GM19455 (cell line): ENCODE data around the gene DLGAP4.

Experiments used
- ATAC-seq: cut with Tn5 transposase; IDR thresholded peaks from one replicate; pipeline ENCODE4 v1.9.1; 2021; ENCODE audit not compliant: unreplicated experiment

The DLGAP4 gene

DNA sequence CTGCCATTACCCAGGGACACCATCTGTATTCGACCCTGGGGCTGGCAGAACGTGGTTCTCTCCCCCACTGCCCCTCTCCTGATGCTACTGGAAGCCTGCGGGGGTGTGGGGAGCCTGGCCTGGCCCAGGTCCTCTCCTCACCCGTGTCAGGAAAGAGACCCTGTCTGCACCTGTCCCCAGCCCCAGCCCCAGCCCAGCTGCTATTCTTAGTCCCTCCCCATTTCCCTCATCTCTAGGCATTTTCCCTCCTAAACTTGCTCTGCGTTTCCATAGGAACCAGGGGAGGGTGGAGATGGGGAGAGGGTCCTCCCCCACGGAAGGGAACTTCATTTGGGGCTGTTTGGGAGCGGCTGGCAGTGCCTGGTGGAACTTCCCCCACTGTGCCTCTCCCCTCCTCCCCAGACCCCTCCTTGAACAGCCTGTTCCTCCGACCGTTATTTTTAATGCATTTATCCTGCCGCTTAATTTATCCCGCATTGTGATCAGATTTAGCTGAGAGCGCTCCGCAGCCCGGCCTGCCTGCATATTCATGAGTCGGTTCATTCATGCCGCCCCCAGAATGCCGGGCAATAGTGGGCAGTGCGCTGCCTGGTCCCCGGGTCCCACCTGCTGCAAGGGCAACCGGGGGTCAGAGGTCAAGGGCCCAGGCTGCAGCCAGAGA, 31.8 kb upstream of the DLGAP4 start:
- no peak for ATAC-seq

DNA sequence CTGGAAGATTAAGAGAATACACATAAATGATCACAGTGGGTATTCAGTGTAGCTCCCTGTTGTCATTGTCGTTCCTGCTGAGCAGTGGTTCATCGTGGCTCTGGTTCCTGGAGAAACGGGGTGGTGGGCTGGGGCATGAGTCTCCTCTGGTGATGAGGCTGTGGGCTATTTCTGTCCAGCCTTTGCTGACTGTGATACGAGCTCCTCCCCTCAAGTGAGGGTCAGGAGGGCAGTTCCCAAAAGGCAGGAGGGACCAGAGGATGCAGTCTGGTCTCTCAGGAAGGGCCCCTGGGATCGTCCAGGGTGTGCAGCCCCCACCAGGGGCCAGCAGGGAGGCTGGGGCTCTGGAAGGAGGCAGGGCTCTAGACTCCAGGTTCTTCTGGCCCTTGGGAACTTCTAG, 31.1 kb upstream of the DLGAP4 start:
- ATAC-seq, result no peak

DNA sequence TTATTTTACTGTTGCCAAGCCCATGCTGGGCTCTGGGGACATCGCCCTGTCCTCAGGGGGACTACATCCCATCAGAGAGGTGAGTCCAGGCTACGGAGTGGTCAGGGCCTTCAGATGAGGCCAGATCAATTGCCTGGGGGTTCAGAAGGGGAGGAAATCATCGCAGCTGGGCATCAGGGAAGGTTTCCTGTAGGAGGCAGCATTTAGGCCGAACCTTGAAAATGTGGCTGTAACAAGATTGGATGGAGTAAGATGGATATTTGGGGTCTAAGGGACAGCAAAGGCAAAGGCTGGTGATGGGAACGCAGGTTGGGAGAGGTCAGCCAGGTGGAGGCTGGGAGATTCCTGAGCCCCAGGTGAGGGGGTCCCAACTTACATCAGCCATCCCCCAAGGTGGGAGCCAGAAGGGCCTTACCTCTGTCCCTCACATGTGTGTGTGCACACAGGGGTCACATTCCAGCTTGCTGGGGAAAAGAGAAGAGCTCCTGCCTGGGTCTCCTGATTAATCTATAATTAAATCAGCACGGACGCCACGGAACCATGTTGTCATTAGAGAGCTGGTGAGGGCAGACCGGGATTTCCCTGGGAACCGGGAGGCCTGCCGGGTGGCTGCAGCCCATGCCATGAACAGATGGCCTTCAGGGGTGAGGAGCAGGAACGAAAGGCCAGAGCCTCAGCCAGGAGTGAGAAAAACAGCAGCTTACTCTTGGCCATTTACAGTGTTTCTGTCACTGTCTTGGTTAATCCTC, 30.5 kb upstream of the DLGAP4 start:
- no peak for ATAC-seq

GRCh38 chr20:36277546-36277945, 28.6 kb upstream of the DLGAP4 start:
- ATAC-seq, result no peak

GRCh38 chr20:36279362-36279761, 26.8 kb upstream of the DLGAP4 start:
- no peak for ATAC-seq

DNA sequence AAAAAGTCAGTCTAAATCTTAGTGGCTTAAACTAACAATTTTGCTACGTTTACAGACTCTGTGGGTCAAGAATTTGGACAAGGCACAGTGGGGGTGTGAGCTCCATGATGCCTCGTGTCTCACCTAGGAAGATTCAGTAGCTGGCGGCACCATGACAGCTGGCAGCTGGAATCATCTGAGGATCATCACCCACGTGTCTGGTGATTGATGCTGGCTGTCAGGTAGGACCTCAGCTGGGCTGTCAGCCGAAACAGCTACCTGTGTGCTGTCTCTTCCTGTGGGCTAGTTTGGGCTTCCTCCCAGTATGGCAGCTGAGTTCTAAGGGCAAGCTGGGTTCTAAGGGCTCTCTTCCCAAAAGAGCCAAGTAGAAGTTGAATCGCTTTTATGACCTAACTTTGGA, 26.4 kb upstream of the DLGAP4 start:
- no peak for ATAC-seq

DNA sequence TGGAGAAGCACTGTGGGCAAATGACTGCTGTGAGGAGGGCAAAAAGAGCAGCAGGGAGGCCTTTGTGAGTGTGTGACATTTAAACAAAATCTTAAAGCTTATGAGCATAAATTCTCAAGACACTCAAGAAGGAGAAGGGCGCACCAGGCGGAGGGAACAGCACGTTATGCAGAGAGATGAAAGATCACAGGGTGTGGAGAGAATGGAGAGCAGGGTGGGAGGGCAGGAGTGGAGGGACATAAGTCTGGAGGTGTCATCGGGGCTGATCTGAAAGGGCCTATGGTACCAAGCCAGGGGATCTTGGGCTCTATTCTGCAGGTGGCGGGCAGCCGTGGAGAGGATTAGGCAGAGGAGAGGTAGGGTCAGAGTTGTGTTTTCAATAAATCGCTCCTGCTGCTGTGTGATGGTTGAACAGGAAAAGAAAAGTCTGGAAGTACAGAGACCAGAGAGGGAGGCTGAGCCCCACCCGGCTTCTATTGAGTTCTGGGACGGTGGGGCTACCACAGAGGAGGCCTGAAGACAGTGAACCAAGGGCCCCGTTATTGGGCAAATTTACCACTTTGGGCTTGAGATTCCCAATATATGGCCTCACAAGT, 24.3 kb upstream of the DLGAP4 start:
- ATAC-seq, result no peak

DNA sequence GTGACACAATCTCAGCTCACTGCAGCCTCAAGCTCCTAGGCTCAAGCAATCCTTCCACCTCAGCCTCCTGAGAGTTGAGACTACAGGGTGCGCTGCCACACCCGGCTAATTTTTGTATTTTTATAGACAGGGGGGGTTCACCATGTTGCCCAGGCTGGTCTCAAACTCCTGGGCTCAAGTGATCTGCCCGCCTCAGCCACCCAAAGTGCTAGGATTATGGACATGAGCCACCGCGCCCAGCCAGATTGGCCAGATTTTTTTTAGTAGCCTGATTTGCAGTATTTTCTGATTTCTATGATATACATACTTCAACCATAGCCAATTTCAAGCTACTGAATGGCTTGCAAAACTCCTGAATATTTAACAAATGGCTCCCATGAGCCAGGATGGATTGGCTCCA, 21.4 kb upstream of the DLGAP4 start:
- no peak for ATAC-seq

DNA sequence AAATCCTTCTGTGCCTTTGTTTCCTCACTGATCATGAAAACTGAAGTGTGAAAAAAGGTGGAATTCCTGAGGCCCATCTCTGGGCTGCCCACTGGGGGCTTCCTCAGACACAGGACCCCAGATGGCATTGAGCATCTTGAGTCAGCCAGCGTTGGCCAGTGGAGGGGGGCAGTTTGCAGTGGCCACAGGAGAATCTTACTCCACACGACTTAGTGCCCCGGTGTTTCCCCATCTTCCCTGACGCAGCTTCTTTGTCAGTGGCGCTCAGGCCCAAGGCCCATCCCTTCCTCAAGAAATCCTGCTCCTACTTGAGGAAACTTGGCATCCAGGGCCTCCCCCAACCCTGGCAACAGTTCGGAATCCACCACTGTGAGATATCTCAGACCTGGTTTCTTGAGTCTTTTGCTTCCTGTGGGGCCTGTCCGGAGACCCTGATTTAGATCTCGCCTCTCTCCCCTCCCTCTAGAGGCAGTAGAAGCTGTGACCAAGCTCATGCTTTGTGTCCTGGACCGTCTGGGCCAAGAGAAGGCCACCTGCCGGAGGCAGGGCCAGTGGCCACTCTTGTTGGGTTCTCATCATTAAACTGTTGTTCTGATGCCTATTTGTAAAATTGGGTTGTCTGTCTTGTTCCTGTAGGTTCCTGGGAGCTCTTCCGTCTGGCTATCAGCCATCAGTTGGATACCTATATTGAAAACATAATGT, 20.2 kb upstream of the DLGAP4 start:
- no peak for ATAC-seq

DNA sequence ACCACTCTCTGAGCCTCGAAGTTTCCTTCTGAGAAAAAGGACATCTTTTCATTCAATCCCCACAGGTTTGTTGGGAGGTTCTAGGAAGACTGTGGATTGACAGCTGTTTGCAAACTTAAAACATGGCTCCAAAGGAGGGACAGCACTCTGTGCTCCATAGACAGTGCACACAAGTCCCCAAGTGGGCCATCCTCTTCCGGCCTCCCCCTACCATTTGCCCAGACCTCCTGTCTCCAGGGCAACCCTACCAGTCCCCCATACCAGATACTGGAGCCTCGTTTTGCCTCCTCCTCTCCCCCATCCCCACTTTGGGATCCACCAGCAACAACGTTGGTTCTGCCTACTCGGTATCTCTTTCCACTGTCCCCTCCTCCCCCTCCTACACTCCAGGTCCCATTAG, 8.5 kb upstream of the DLGAP4 start:
- no peak for ATAC-seq

GRCh38 chr20:36298061-36298460, 8.1 kb upstream of the DLGAP4 start:
- no peak for ATAC-seq

DNA sequence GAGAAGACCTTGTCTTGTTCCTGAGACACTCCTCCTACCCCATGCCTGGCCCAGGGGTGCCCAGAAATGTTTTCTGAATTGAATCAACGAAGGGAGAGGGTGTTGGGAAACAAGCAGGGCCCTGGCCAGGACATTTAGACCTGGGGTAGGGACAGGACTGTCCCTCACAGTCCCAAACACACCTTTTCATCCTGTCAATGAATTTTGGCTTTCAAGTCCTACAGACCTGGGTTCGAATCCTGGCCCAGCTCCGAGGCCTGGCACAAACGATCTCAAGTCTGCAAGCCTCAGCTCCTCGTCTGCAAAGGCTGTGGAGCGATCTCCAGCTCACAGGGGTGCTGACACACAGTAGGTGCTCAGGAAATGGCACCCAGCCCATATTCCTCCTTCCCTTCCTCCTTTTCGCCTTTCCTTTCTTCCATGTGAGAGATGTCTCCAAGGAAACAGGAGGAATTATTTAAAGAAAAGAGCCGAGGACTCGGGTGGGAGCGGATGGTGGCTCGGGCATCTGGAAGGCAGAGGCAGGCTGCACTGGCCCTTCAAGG, 7.3 kb upstream of the DLGAP4 start:
- no peak for ATAC-seq

DNA sequence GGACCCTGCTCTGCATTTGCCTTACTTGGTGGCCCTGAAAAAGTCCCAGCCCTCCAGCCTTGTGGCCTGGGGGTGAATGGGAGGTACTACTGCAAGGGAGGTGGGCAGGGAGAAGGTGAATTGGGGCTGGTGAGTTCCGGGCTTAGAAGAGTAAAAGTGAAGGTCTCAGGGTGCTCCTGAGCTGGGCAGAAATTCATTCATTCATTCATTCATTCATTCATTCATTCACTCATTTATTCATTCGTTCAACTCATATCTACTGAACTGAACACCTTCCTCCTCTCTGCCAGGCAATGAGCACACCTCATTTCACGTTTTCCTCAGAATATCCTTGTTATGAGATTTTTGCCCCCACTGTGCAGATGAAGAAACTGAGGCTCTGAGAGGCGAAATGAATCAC, 6.7 kb upstream of the DLGAP4 start:
- no peak for ATAC-seq

- ATAC-seq, result no peak
These were observed 4.6 kb upstream of the DLGAP4 start for GRCh38 chr20:36301359-36302119.

DNA sequence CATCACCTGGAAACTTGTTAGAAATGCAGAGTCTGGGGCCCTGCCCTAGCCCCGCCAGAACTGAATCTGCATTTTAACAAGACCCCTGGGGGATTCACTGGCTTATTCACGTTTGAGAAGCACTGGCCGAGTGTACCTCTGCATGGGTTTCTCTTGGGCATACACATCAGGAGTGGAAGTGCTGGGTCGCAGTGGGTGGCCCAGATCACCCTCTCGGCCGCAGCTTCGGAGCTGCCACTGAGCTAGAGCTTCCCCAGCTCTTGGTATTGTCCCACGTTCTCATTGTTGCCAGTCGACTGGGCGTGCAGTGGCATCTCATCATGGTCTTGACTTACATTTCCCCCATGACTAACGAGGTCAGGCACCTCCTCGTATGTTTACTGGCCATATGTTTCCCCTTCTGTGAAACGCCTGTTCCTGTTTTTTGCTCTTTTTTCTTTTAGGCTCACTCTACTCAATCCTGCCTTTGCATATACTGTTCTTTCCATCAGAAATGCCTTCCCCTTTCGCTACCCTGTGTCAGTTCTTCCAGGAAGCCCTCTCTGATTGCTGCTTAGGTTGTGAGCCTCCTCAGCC, 3.0 kb upstream of the DLGAP4 start:
- no peak for ATAC-seq

GRCh38 chr20:36303831-36304230, 2.3 kb upstream of the DLGAP4 start:
- no peak for ATAC-seq

GRCh38 chr20:36304786-36305495, 1.2 kb upstream of the DLGAP4 start:
- ATAC-seq, result no peak

- ATAC-seq, result no peak
These were observed 643 bp downstream of the DLGAP4 start for GRCh38 chr20:36306553-36307411.
